Activated naive CD4-positive, alpha-beta T cell treated with anti-CD3 and anti-CD28 coated beads, Interleukin-2, amount 50 U/mL, for 24 hours (primary cell): Measurements from ENCODE around the gene FAR1.
A peak's percentile ranks its signal among the peaks of the same experiment; 100 is the strongest.

Experiments
- H3K27ac Mint-ChIP-seq: one replicate; pipeline ENCODE4 v1.8.0; 2021; ENCODE audit warnings: mild to moderate bottlenecking, mixed read lengths
- H3K27me3 Mint-ChIP-seq: one replicate; pipeline ENCODE4 v1.8.0; 2021; ENCODE audit warnings: mixed read lengths
- H3K36me3 Mint-ChIP-seq: one replicate; pipeline ENCODE4 v1.8.0; 2021; ENCODE audit warnings: mixed read lengths
- H3K4me1 Mint-ChIP-seq: one replicate; pipeline ENCODE4 v1.8.0; 2021; ENCODE audit warnings: mixed read lengths
- H3K4me3 Mint-ChIP-seq: one replicate; pipeline ENCODE4 v1.8.0; 2021; ENCODE audit warnings: mild to moderate bottlenecking, mixed read lengths
- H3K9me3 Mint-ChIP-seq: one replicate; pipeline ENCODE4 v1.8.0; 2021; ENCODE audit warnings: mixed read lengths

The FAR1 gene

GRCh38 chr11:13772223-13773046 lies 104.0 kb downstream of the FAR1 start:
- Mint-ChIP-seq H3K4me3 (no peak overlapping the region), H3K36me3 (no peaks in the 10 kb centered on the region), H3K27ac (no peak overlapping the region), H3K27me3 (no peaks in the 10 kb centered on the region), H3K9me3 (no peaks in the 10 kb centered on the region), H3K4me1 (peaks cover 12% of the 10 kb centered on the region)

- Mint-ChIP-seq H3K36me3 (no peaks in the 10 kb centered on the region), H3K27me3 (no peaks in the 10 kb centered on the region), H3K4me1 (peaks cover 19% of the 10 kb centered on the region), H3K9me3 (no peaks in the 10 kb centered on the region), H3K4me3 (no peak overlapping the region), H3K27ac (no peak overlapping the region)
These were observed 107.0 kb downstream of the FAR1 start for GRCh38 chr11:13775471-13775870.

- no peaks in the 10 kb centered on the region for H3K27me3 Mint-ChIP-seq
- no peaks in the 10 kb centered on the region for H3K36me3 Mint-ChIP-seq
- peaks cover 19% of the 10 kb centered on the region for H3K4me1 Mint-ChIP-seq
- H3K4me3 Mint-ChIP-seq: no peak overlapping the region
- H3K27ac Mint-ChIP-seq: peak overlapping the region; percentile 64
- H3K9me3 Mint-ChIP-seq: no peaks in the 10 kb centered on the region
These were observed 107.8 kb downstream of the FAR1 start for GRCh38 chr11:13776134-13776815.

GRCh38 chr11:13777341-13777985 lies 109.0 kb downstream of the FAR1 start:
- no peaks in the 10 kb centered on the region for H3K27me3 Mint-ChIP-seq
- H3K4me3 Mint-ChIP-seq: no peak overlapping the region
- no peaks in the 10 kb centered on the region for H3K9me3 Mint-ChIP-seq
- H3K27ac Mint-ChIP-seq: no peak overlapping the region
- H3K4me1 Mint-ChIP-seq: peaks cover 19% of the 10 kb centered on the region
- H3K36me3 Mint-ChIP-seq: no peaks in the 10 kb centered on the region

- H3K4me3 Mint-ChIP-seq: no peak overlapping the region
- H3K4me1 Mint-ChIP-seq: peaks cover 16% of the 10 kb centered on the region
- H3K27me3 Mint-ChIP-seq: no peaks in the 10 kb centered on the region
- H3K36me3 Mint-ChIP-seq: no peaks in the 10 kb centered on the region
- H3K9me3 Mint-ChIP-seq: no peaks in the 10 kb centered on the region
- no peak overlapping the region for H3K27ac Mint-ChIP-seq
These were observed 109.9 kb downstream of the FAR1 start for GRCh38 chr11:13778345-13778744.

- no peaks in the 10 kb centered on the region for H3K9me3 Mint-ChIP-seq
- peaks cover 14% of the 10 kb centered on the region for H3K4me1 Mint-ChIP-seq
- H3K36me3 Mint-ChIP-seq: no peaks in the 10 kb centered on the region
- no peak overlapping the region for H3K27ac Mint-ChIP-seq
- no peaks in the 10 kb centered on the region for H3K27me3 Mint-ChIP-seq
- no peak overlapping the region for H3K4me3 Mint-ChIP-seq
These were observed 112.7 kb downstream of the FAR1 start for GRCh38 chr11:13781153-13781552.
